ENCODE measurements around the gene NEU2.

- TF ChIP-seq RBBP5 (conservative IDR thresholded peaks at IDR 0.05), result no peak
- TF ChIP-seq SPI1 (IDR thresholded peaks at IDR 0.05; ENCODE audit: borderline replicate concordance, insufficient read depth, low read depth, low read length), result no peak
- TF ChIP-seq CTCF (IDR thresholded peaks at IDR 0.05 in 2 of 3, conservative IDR thresholded peaks at IDR 0.05 in 1 of 3; ENCODE audit: control insufficient read depth in 2 of 3, extremely low read depth in 1 of 3, insufficient read depth in 1 of 3, low read depth in 3 of 3, low read length in 3 of 3), result no peak
- no peak for TF ChIP-seq POLR2A (IDR thresholded peaks at IDR 0.05; ENCODE audit: low read depth, low read length)
- no peak for TF ChIP-seq ESRRA (IDR thresholded peaks at IDR 0.05; ENCODE audit: low read length)
- TF ChIP-seq EGR1 (IDR thresholded peaks at IDR 0.05; ENCODE audit: borderline replicate concordance in 1 of 2, low read depth in 2 of 2, low read length in 2 of 2), result no peak
These were observed 10.1 kb downstream of the NEU2 start for GRCh38 chr2:233042549-233042948.
